HCT116 (cell line): Measurements from ENCODE around the gene MGST3. TPM values are rescaled to one million over a fixed set of nuclear protein-coding genes. Genes with fewer than 3 reads are reported as not detected.

Experiments used
- ATAC-seq: fragments of 200-7000 bp; cut with Tn5 transposase; 2 replicates; pipeline ENCODE4 v1.9.1; 2020; ENCODE audit warnings: mild to moderate bottlenecking, moderate library complexity
- BruUV-seq: library from RNA; stranded (reverse); fragments of 400-500 nt; replicated peaks from 2 replicates; lab custom pipeline; 2021; lab: Mats Ljungman, UMichigan
- CTCF ChIA-PET: fragments of 300-600 bp; sonication (Branson Sonifier 250); formaldehyde crosslinking; loops from one replicate; lab custom pipeline; 2021; ENCODE audit warnings: antibody characterized with exemption; lab: Charles Lee
- POLR2A ChIA-PET: fragments of 300-600, 350-600 bp; sonication (Branson Sonifier 250); formaldehyde crosslinking; loops from one replicate; lab custom pipeline; 2021; ENCODE audit warnings: antibody characterized with exemption; lab: Charles Lee
- RAD21 ChIA-PET, 2 experiments: fragments of 300-600 bp; sonication (Branson Sonifier 250); formaldehyde crosslinking; loops; one replicate each; lab custom pipeline; 2023; ENCODE audit warnings: low total read pairs in 2 of 2; ENCODE audit not compliant: uncharacterized antibody in 2 of 2, unreplicated experiment in 2 of 2, low non-redundant PET in 1 of 2; lab: Charles Lee
- DNase-seq: peaks from one replicate; pipeline ENCODE4 v3.0.0-alpha.2; 2010; ENCODE audit warnings: low read depth, low spot score
- H2AFZ ChIP-seq: fragments of 200-600 bp; shearing (Covaris generic), sonication (generic); 2 replicates; pipeline ENCODE4 v1.6.1; 2017; ENCODE audit warnings: low read depth, mixed run types, mixed read lengths, antibody characterized with exemption, low read length; ENCODE audit not compliant: poor library complexity, severe bottlenecking
- H3K27ac ChIP-seq: 2 replicates; pipeline ENCODE4 v1.5.1; 2012; ENCODE audit warnings: low read depth, low read length
- H3K27me3 ChIP-seq: fragments of 200-600 bp; sonication (generic); 2 replicates; pipeline ENCODE4 v1.6.1; 2016; ENCODE audit warnings: mixed run types, low read length, mixed read lengths; ENCODE audit not compliant: insufficient read depth
- H3K36me3 ChIP-seq, 2 experiments: fragments of 200-500 bp in 1 of 2; fragments of 200-600 bp in 1 of 2; sonication (Bioruptor generic) in 1 of 2; sonication (generic) in 1 of 2; 2 replicates each; pipeline versions ENCODE4 v1.5.1 to v1.6.1; 2014 to 2016; ENCODE audit warnings: low read length in 2 of 2, inconsistent platforms in 1 of 2, mixed read lengths in 1 of 2, mixed run types in 1 of 2; ENCODE audit not compliant: insufficient read depth in 2 of 2, control insufficient read depth in 1 of 2
- H3K4me1 ChIP-seq, 2 experiments: fragments of 200-600 bp in 1 of 2; sonication (generic) in 1 of 2; 2 replicates each; pipeline versions ENCODE4 v1.5.1 to v1.6.1; 2012 to 2017; ENCODE audit warnings: low read length in 2 of 2, inconsistent platforms in 1 of 2, mild to moderate bottlenecking in 1 of 2, mixed read lengths in 1 of 2, mixed run types in 1 of 2, moderate library complexity in 1 of 2; ENCODE audit not compliant: insufficient read depth in 2 of 2, control insufficient read depth in 1 of 2
- H3K4me2 ChIP-seq: fragments of 200-600 bp; sonication (generic); 2 replicates; pipeline ENCODE4 v1.6.1; 2017; ENCODE audit warnings: mixed run types, low read length, mixed read lengths
- H3K4me3 ChIP-seq, 2 experiments: fragments of 200-600 bp in 1 of 2; sonication (generic) in 1 of 2; replicated peaks in 1 of 2; 2 replicates each; pipeline ENCODE4 v1.5.1; 2011 to 2016; ENCODE audit warnings: low read length in 2 of 2, control low read depth in 1 of 2, low read depth in 1 of 2, mild to moderate bottlenecking in 1 of 2, mixed read lengths in 1 of 2, mixed run types in 1 of 2
- H3K79me2 ChIP-seq: fragments of 200-600 bp; sonication (generic); 2 replicates; pipeline ENCODE4 v1.6.1; 2017; ENCODE audit warnings: mild to moderate bottlenecking, mixed run types, low read length, moderate library complexity, mixed read lengths; ENCODE audit not compliant: insufficient read depth
- H3K9ac ChIP-seq: fragments of 200-600 bp; sonication (generic); 2 replicates; pipeline ENCODE4 v1.6.1; 2016; ENCODE audit warnings: low read length, mixed read lengths
- H3K9me2 ChIP-seq: fragments of 200-600 bp; sonication (generic), shearing (Covaris generic); 2 replicates; pipeline ENCODE4 v1.6.1; 2017; ENCODE audit warnings: mixed run types, mild to moderate bottlenecking, moderate library complexity; ENCODE audit not compliant: insufficient read depth
- H3K9me3 ChIP-seq, 2 experiments: fragments of 200-500 bp in 1 of 2; fragments of 200-600 bp in 1 of 2; sonication (Bioruptor generic) in 1 of 2; sonication (generic) in 1 of 2; 2 replicates each; pipeline ENCODE4 v1.6.1; 2014 to 2017; ENCODE audit warnings: low read length in 2 of 2, mixed read lengths in 2 of 2, inconsistent platforms in 1 of 2, low read depth in 1 of 2, mild to moderate bottlenecking in 1 of 2, mixed run types in 1 of 2, moderate library complexity in 1 of 2; ENCODE audit not compliant: control insufficient read depth in 1 of 2, insufficient read depth in 1 of 2
- H4K20me1 ChIP-seq: fragments of 200-600 bp; sonication (generic), shearing (Covaris generic); 2 replicates; pipeline ENCODE4 v1.6.1; 2017; ENCODE audit warnings: mixed run types, mild to moderate bottlenecking, moderate library complexity; ENCODE audit not compliant: insufficient read depth
- CBX3 ChIP-seq: IDR thresholded peaks from 2 replicates; pipeline ENCODE4 v1.6.1; 2012; ENCODE audit warnings: low read depth
- EGR1 ChIP-seq: IDR thresholded peaks from 2 replicates; pipeline ENCODE4 v1.6.1; 2012; ENCODE audit warnings: low read depth
- ELF1 ChIP-seq: IDR thresholded peaks from 2 replicates; pipeline ENCODE4 v1.6.1; 2012; ENCODE audit warnings: low read depth, borderline replicate concordance
- EZH2phosphoT487 ChIP-seq: fragments of 200-600 bp; IDR thresholded peaks from 2 replicates; pipeline ENCODE4 v1.6.1; 2018; ENCODE audit warnings: antibody characterized with exemption, borderline replicate concordance
- FOSL1 ChIP-seq: IDR thresholded peaks from 2 replicates; pipeline ENCODE4 v1.6.1; 2012; ENCODE audit warnings: low read depth
- JUND ChIP-seq: IDR thresholded peaks from 2 replicates; pipeline ENCODE4 v1.6.1; 2012
- POLR2AphosphoS5 ChIP-seq: IDR thresholded peaks from 2 replicates; pipeline ENCODE4 v1.6.1; 2011; ENCODE audit warnings: mild to moderate bottlenecking, low read depth, low read length, moderate library complexity
- RAD21 ChIP-seq: IDR thresholded peaks from 2 replicates; pipeline ENCODE4 v1.6.1; 2012; ENCODE audit warnings: low read depth, mild to moderate bottlenecking
- SP1 ChIP-seq: IDR thresholded peaks from 2 replicates; pipeline ENCODE4 v1.6.1; 2012; ENCODE audit warnings: low read depth
- TCF7L2 ChIP-seq: IDR thresholded peaks from 2 replicates; pipeline ENCODE4 v1.7.0; 2011; ENCODE audit warnings: borderline replicate concordance, inconsistent platforms; ENCODE audit not compliant: insufficient read depth, insufficient read length; ENCODE audit errors: extremely low read depth
- ZNF274 ChIP-seq: fragments of 200-500 bp; sonication (Bioruptor generic); IDR thresholded peaks from 2 replicates; pipeline ENCODE4 v1.6.1; 2014; ENCODE audit warnings: mild to moderate bottlenecking, low read depth, low read length, inconsistent platforms
- intact Hi-C: fragments of 100-400 bp; cut with micrococcal nuclease; formaldehyde crosslinking; loops from 2 replicates; pipeline ENCODE4 v1.10.0; 2022
- total RNA-seq: library from RNA; stranded (reverse); gene quantifications from one replicate; pipeline ENCODE4 v1.2.1, GENCODE V29; 2021; ENCODE audit not compliant: unreplicated experiment
- TF ChIP-seq, protein P1 (sequence below): IDR thresholded peaks from 2 replicates; pipeline ENCODE4 v1.6.1; 2011; ENCODE audit warnings: mild to moderate bottlenecking, low read length, moderate library complexity; ENCODE audit not compliant: insufficient replicate concordance; ENCODE audit errors: extremely low read depth
- TF ChIP-seq, protein P2 (sequence below): IDR thresholded peaks from 2 replicates; pipeline ENCODE4 v1.6.1; 2012; ENCODE audit warnings: low read depth

MGST3 gene
- total RNA-seq, 1 experiment from 2014 or later, result 93.7 TPM

DNA sequence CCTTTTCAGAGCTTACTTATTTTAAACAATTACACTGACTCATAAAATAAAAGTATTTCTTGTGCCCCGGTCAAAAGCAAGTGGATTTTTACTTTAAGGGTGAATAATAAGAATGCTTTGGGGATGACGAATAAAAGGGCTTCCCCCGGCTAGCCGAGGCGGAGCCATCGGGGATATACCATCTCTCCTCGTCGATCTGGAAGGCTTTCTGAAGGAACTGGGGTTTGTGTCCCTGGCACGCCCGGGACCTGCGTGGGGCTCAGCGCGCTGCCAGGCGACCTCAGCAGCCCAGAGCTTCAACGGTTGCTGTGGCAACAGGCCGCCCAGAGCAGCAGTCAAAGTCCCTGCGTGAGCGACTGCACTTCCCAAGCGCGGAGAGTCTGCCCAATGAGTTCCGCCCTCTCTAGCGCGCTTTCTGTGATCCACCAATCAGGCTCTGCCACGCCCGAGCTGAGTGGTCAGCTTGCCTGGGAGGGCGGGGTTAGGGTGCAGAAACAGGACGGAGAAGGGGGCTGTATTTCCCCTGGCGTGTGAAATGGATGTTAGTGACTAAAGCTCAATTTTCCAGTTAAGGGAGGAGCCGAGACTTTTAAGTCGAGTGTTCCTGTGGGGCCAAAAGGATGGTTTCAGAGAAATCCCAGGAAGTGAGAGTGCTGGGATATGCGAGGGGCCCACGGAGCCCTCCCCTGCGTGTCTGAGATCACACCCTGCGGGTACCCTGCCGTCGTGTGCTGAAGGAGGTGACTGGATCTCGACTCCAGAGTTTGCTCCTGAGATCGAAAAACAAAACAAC lies 33.0 kb upstream of the MGST3 start:
- H3K36me3 ChIP-seq, result no peaks in the 10 kb centered on the region
- DNase-seq (peak; percentile 91), ATAC-seq (peak; percentile 97)
- peak overlapping the region; percentile 64 for H2AFZ ChIP-seq
- no peaks in the 10 kb centered on the region for H4K20me1 ChIP-seq
- no peaks in the 10 kb centered on the region for H3K9me3 ChIP-seq
- peak overlapping the region; percentile 97 for H3K4me2 ChIP-seq
- CTCF ChIA-PET, result interaction anchor here (1.2 to 2.1 kb wide), 3 partner anchors 100 to 325 kb away, joined by 3 to 11 read pairs (median 4); partner anchors contain the start of gene ALDH9A1
- RAD21 ChIA-PET, result no interaction called here
- H3K79me2 ChIP-seq, result no peaks in the 10 kb centered on the region
- peak; percentile 100 for TF ChIP-seq EGR1
- TF ChIP-seq RAD21, result no peak
- TF ChIP-seq FOSL1, result peak; percentile 66
- peak; percentile 56 for TF ChIP-seq POLR2AphosphoS5
- TF ChIP-seq SP1, result peak; percentile 91
- peak; percentile 28; the same call in 1 of the 2 replicates for TF ChIP-seq JUND
- TF ChIP-seq EZH2phosphoT487, result no peak
- peak overlapping the region; percentile 57 to 61 for H3K4me3 ChIP-seq
- no peaks in the 10 kb centered on the region for H3K9me2 ChIP-seq
- intact Hi-C loops, result loop anchor here (10.0 kb wide), 2 partner anchors 483 to 837 kb away; no protein-coding TSS in a partner anchor
- peak overlapping the region; percentile 63 for H3K9ac ChIP-seq
- H3K27me3 ChIP-seq, result peaks cover 17% of the 10 kb centered on the region
- POLR2A ChIA-PET, result interaction anchor here (1.0 kb wide), 1 partner anchor 100 kb away, joined by 3 read pairs; the partner anchor contains the start of gene ALDH9A1
- peak overlapping the region; percentile 53 for H3K27ac ChIP-seq
- TSS peak; percentile 91 for BruUV-seq
- peaks cover 12 to 23% of the 10 kb centered on the region in 2 experiments for H3K4me1 ChIP-seq

DNA sequence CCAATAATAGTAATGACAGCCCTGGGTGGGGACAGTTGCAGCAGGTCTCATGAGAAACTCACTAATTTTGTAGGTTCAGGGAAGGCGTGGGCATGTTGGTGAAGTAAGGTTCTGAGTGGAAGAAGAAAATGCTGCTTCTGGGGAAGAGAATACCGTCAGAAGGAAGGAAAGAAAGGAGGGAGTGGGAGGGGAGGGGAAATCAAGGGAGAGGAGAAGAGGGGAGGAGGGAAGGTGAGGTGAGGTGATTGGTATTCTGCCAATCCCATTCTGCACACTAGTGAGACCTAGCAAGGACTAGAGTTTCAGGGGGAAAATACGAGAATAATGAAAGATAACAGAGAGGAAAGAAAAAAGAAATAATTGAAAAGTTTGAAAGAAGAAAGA lies 32.4 kb upstream of the MGST3 start:
- POLR2A ChIA-PET, result no interaction called here
- no peak for DNase-seq
- peak overlapping the region; percentile 64 for H2AFZ ChIP-seq
- CTCF ChIA-PET, result interaction anchor here (1.2 to 2.1 kb wide), 4 partner anchors 99 to 325 kb away, joined by 3 to 11 read pairs (median 4); partner anchors contain the start of gene ALDH9A1
- no peaks in the 10 kb centered on the region for H3K36me3 ChIP-seq
- no peak for ATAC-seq
- H3K9ac ChIP-seq, result peak overlapping the region; percentile 63
- peak overlapping the region; percentile 97 for H3K4me2 ChIP-seq
- H3K79me2 ChIP-seq, result no peaks in the 10 kb centered on the region
- RAD21 ChIA-PET, result no interaction called here
- H3K27ac ChIP-seq, result peak overlapping the region; percentile 53
- H4K20me1 ChIP-seq, result no peaks in the 10 kb centered on the region
- H3K4me3 ChIP-seq, result peak overlapping the region; percentile 57 to 61
- intact Hi-C loops, result loop anchor here (10.0 kb wide), 2 partner anchors 484 to 836 kb away; no protein-coding TSS in a partner anchor
- no peaks in the 10 kb centered on the region for H3K9me3 ChIP-seq
- no peaks in the 10 kb centered on the region for H3K9me2 ChIP-seq
- peaks cover 11% of the 10 kb centered on the region for H3K27me3 ChIP-seq
- H3K4me1 ChIP-seq, result peaks cover 12 to 23% of the 10 kb centered on the region in 2 experiments
- no TSS peak for BruUV-seq
- TF ChIP-seq, protein P1, sequence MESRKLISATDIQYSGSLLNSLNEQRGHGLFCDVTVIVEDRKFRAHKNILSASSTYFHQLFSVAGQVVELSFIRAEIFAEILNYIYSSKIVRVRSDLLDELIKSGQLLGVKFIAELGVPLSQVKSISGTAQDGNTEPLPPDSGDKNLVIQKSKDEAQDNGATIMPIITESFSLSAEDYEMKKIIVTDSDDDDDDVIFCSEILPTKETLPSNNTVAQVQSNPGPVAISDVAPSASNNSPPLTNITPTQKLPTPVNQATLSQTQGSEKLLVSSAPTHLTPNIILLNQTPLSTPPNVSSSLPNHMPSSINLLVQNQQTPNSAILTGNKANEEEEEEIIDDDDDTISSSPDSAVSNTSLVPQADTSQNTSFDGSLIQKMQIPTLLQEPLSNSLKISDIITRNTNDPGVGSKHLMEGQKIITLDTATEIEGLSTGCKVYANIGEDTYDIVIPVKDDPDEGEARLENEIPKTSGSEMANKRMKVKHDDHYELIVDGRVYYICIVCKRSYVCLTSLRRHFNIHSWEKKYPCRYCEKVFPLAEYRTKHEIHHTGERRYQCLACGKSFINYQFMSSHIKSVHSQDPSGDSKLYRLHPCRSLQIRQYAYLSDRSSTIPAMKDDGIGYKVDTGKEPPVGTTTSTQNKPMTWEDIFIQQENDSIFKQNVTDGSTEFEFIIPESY, result no peak
- TF ChIP-seq ZNF274 (no peak), CBX3 (no peak), ELF1 (no peak), SP1 (no peak), RAD21 (no peak), TCF7L2 (no peak), JUND (no peak)
- TF ChIP-seq, protein P2, sequence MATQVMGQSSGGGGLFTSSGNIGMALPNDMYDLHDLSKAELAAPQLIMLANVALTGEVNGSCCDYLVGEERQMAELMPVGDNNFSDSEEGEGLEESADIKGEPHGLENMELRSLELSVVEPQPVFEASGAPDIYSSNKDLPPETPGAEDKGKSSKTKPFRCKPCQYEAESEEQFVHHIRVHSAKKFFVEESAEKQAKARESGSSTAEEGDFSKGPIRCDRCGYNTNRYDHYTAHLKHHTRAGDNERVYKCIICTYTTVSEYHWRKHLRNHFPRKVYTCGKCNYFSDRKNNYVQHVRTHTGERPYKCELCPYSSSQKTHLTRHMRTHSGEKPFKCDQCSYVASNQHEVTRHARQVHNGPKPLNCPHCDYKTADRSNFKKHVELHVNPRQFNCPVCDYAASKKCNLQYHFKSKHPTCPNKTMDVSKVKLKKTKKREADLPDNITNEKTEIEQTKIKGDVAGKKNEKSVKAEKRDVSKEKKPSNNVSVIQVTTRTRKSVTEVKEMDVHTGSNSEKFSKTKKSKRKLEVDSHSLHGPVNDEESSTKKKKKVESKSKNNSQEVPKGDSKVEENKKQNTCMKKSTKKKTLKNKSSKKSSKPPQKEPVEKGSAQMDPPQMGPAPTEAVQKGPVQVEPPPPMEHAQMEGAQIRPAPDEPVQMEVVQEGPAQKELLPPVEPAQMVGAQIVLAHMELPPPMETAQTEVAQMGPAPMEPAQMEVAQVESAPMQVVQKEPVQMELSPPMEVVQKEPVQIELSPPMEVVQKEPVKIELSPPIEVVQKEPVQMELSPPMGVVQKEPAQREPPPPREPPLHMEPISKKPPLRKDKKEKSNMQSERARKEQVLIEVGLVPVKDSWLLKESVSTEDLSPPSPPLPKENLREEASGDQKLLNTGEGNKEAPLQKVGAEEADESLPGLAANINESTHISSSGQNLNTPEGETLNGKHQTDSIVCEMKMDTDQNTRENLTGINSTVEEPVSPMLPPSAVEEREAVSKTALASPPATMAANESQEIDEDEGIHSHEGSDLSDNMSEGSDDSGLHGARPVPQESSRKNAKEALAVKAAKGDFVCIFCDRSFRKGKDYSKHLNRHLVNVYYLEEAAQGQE, result no peak
